Thoracic aorta (tissue), 2 donors: ENCODE results near the gene WEE1. TPM values are rescaled to one million over a fixed set of nuclear protein-coding genes. Genes with fewer than 3 reads are reported as not detected.
A peak's percentile ranks its signal among the peaks of the same experiment; 100 is the strongest.
"Not testable (repeated sequence)": the region's sequence is repeated elsewhere in the genome, so short reads cannot be mapped to it uniquely, and the experiment has no call there.

Source experiments
- ATAC-seq: fragments of 150-250 bp; one replicate; pipeline ENCODE4 v1.8.0; 2017; ENCODE audit warnings: low read depth; ENCODE audit not compliant: insufficient number of reproducible peaks, low FRiP score
- DNase-seq: peaks from one replicate; pipeline ENCODE4 v3.0.0-alpha.2; 2020; ENCODE audit warnings: low spot score
- H3K27ac ChIP-seq, 2 donors: fragments of 200-600 bp; sonication (generic); 1 replicate in 1 of 2; 2 replicates in 1 of 2; pipeline ENCODE4 v1.5.1; 2016; ENCODE audit warnings: mild to moderate bottlenecking in 2 of 2, moderate library complexity in 2 of 2
- H3K27me3 ChIP-seq: fragments of 200-600 bp; sonication (generic); replicated peaks from 2 replicates; pipeline ENCODE4 v1.6.0; 2016; ENCODE audit warnings: mild to moderate bottlenecking; ENCODE audit not compliant: insufficient read depth
- H3K36me3 ChIP-seq: fragments of 200-600 bp; sonication (generic); one replicate; pipeline ENCODE4 v1.5.1; 2016
- H3K4me1 ChIP-seq, 2 donors: fragments of 200-600 bp; sonication (generic); 1 replicate in 1 of 2; 2 replicates in 1 of 2; pipeline versions ENCODE4 v1.5.1 to v1.6.0; 2016; ENCODE audit warnings: low read depth in 2 of 2, mild to moderate bottlenecking in 1 of 2; ENCODE audit not compliant: control insufficient read depth in 1 of 2
- H3K4me3 ChIP-seq: fragments of 200-600 bp; sonication (generic); 2 replicates; pipeline ENCODE4 v1.5.1; 2016; ENCODE audit warnings: mild to moderate bottlenecking
- H3K9me3 ChIP-seq: fragments of 200-600 bp; sonication (generic); 2 replicates; pipeline ENCODE4 v1.5.1; 2016
- total RNA-seq, 2 donors: library from RNA; depleted of rRNA; stranded (reverse); fragments of >200 nt; gene quantifications; one replicate each; pipeline versions ENCODE4 v1.1.0 to v1.2.3, GENCODE V29; 2016
- TF ChIP-seq, protein P1 (sequence below): fragments of 200-600 bp; sonication (generic); IDR thresholded peaks from one replicate; pipeline ENCODE4 v1.5.1; 2019; ENCODE audit warnings: antibody characterized with exemption

Gene WEE1
- total RNA-seq, 2 donors from 2014 or later = 36.9 to 44.3 TPM

DNA sequence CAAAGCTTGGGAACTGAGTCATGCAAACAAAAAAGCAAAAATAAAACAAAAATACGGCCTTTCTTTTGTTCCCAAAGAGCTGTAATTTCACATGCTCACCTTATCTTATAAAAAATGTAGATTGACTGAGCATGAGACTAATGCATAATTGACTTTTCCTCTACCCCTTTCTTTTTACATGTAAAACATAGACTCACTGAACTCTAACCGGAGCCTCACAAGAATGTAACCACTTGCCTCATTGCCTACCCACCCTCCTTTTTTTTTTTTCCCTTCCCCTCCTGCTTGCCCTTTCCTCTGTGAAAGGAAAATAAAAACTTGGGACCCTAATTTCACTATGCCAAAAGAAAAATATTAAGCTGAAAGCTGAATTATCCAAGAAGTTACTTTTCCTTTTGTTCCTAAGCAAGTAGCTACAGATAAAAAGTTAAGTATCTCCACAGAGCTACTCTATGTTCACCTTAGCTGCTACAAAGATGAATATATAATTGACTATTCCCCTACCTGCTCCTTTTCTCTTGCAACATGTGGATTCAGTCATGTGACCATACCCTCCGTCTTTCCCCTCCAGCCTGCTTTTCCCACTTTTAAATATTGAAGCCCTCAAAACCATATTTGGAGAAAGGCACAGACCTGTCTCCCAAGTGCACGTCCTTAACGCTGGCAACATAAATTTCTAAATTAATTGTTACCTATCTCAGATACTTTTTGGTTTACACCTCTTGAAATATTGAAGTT, 39.6 kb upstream of the WEE1 start:
- Histone ChIP-seq H3K27ac (peak overlapping the region; percentile 52 to 65), H3K27me3 (no peaks in the 10 kb centered on the region), H3K36me3 (no peaks in the 10 kb centered on the region), H3K4me1 (peaks cover 18 to 45% of the 10 kb centered on the region in 2 donors), H3K9me3 (no peaks in the 10 kb centered on the region), H3K4me3 (peak overlapping the region; percentile 42)
- TF ChIP-seq, protein P1, sequence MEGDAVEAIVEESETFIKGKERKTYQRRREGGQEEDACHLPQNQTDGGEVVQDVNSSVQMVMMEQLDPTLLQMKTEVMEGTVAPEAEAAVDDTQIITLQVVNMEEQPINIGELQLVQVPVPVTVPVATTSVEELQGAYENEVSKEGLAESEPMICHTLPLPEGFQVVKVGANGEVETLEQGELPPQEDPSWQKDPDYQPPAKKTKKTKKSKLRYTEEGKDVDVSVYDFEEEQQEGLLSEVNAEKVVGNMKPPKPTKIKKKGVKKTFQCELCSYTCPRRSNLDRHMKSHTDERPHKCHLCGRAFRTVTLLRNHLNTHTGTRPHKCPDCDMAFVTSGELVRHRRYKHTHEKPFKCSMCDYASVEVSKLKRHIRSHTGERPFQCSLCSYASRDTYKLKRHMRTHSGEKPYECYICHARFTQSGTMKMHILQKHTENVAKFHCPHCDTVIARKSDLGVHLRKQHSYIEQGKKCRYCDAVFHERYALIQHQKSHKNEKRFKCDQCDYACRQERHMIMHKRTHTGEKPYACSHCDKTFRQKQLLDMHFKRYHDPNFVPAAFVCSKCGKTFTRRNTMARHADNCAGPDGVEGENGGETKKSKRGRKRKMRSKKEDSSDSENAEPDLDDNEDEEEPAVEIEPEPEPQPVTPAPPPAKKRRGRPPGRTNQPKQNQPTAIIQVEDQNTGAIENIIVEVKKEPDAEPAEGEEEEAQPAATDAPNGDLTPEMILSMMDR = no peak
- ATAC-seq = no peak
- DNase-seq = no peak

DNA sequence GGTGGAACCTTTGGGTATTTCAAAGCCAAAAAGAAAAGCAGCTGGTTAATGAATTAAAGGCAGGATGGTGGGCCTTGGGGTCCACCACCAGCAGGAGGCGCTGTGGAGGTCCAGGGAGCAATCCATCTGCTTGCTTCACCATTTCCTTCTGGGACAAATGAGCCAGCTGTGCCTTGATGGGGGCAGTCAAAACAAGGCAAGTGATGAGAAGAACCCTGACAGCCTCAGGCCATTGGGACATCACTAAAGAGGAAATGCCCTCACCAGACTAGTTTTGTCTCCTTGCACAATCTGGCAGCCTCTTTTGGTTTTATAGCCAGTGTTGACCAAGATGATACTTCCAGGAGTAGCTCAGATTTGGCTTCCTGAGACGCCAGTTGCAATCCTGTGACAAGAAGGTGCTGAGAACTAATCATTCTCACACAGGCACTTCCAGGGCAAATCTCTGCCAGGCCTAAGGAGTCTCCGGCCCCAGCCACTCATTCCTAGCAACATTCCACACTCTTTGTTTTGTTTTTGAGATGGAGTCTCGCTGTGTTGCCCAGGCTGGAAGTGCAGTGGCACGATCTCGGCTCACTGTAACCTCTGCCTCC, 38.2 kb upstream of the WEE1 start:
- TF ChIP-seq, protein P1 = peak; percentile 68
- Histone ChIP-seq H3K27ac (peak overlapping the region; percentile 52 to 65), H3K27me3 (no peaks in the 10 kb centered on the region), H3K4me3 (no peak overlapping the region), H3K9me3 (no peaks in the 10 kb centered on the region), H3K4me1 (peaks cover 11 to 31% of the 10 kb centered on the region in 2 donors), H3K36me3 (no peaks in the 10 kb centered on the region)
- DNase-seq (peak; percentile 23), ATAC-seq (no peak)

DNA sequence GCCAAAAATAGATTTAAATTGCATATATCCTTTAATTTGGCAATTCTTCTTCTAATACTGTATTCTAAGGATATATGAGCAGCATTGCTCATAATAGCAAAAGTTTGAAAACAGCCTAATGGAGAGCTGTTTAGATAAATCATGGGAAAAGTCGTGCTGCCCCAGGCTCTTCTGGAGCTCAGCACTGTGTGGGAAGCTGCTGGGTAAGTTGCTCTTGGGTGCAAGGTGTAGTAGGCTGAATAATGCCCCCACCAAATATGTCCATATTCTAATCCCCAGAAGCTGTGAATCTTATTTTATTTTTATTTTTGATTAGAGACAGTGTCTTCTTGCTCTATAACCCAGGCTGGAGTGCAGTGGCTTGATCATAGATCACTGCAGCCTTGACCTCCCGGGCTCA, 34.9 kb upstream of the WEE1 start:
- no peak overlapping the region for H3K27ac ChIP-seq
- no peaks in the 10 kb centered on the region for H3K9me3 ChIP-seq
- no peaks in the 10 kb centered on the region for H3K36me3 ChIP-seq
- TF ChIP-seq, protein P1 = no peak
- H3K27me3 ChIP-seq = no peaks in the 10 kb centered on the region
- no peak overlapping the region for H3K4me3 ChIP-seq
- peaks cover 7 to 20% of the 10 kb centered on the region in 2 donors for H3K4me1 ChIP-seq
- no peak for DNase-seq
- ATAC-seq = no peak

DNA sequence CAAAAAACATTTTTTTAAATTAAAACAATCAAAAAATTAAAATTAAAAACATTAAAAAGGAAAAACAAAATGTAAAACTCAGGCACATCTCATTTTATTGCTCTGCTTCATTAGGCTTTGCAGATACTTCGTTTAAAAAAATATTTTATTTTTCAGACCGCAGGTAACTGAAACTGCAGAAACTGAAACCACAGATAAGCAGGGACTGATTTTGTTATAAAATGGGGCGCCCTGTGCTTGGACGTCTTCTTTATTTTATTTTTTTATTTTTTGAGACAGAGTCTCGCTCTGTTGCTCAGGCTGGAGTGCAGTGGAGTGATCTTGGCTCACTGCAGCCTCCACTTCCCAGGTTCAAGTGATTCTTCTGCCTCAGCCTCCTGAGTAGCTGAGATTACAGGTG, 24.3 kb upstream of the WEE1 start:
- H3K4me3 ChIP-seq, H3K27me3 ChIP-seq, H3K27ac ChIP-seq, H3K36me3 ChIP-seq, H3K4me1 ChIP-seq, DNase-seq, ATAC-seq, H3K9me3 ChIP-seq: not testable (repeated sequence)

DNA sequence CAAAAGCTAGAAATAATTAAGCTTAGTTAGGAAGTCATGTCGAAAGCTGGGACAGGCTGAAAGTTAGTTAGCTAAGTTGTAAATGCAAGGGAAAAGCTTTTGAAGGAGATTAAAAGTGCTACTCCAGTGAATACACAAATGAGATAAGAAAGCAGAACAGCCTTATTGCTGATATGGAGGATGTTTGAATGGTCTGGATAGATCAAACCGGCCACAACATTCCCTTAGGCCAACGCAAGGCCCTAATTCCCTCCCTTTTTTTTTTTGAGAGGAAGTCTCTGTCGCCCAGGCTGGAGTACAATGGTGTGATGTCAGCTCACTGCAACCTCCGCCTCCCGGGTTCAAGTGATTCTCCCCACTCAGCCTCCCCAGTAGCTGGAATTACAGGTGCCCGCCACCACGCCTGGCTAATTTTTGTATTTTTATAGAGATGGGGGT, 23.3 kb upstream of the WEE1 start:
- ATAC-seq = no peak
- H3K36me3 ChIP-seq = no peaks in the 10 kb centered on the region
- no peaks in the 10 kb centered on the region for H3K4me1 ChIP-seq
- H3K27ac ChIP-seq = no peak overlapping the region
- DNase-seq = no peak
- TF ChIP-seq, protein P1 = no peak
- no peak overlapping the region for H3K4me3 ChIP-seq
- H3K27me3 ChIP-seq = no peaks in the 10 kb centered on the region
- H3K9me3 ChIP-seq = no peaks in the 10 kb centered on the region
